HG03354 (cell line): ENCODE results near the gene IGLL5.
A peak's percentile ranks its signal among the peaks of the same experiment; 100 is the strongest.

Experiments
- ATAC-seq: cut with Tn5 transposase; IDR thresholded peaks from one replicate; pipeline ENCODE4 v1.9.1; 2021; ENCODE audit warnings: mild to moderate bottlenecking; ENCODE audit not compliant: unreplicated experiment, poor library complexity, severe bottlenecking

The IGLL5 gene

DNA sequence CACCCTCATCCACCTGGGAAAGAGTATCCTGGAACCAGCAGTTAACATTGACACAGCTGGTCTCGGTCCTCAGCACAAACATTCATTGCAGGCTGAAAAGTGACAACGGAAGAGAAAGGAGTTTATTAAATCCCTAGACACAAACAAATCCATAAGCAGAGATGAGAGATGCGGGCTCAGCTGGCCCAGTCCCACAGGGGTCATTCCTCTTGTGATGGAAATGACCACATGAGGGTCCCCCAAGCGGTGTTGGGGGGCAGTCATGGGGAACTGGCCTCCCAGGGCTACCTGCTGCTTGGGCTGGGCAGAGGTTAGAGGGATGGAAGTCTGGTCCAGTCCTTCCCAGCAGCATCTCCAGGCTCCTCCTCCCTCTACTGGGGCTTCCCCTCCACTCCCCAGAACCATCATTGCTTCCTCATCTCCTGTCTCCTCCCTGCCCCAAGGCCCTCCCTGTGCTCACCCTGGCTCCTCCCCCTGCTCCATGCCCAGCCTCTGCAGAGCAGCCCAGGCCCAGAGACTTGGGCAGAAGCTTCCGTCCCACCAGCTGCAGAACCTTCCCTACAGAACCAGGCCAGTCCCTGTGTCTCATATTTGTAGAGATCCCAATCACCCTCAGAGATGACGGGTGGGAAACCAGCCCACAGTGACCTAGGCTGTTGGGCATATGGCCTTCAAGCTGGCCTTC, 5.4 kb upstream of the IGLL5 start:
- ATAC-seq = no peak

DNA sequence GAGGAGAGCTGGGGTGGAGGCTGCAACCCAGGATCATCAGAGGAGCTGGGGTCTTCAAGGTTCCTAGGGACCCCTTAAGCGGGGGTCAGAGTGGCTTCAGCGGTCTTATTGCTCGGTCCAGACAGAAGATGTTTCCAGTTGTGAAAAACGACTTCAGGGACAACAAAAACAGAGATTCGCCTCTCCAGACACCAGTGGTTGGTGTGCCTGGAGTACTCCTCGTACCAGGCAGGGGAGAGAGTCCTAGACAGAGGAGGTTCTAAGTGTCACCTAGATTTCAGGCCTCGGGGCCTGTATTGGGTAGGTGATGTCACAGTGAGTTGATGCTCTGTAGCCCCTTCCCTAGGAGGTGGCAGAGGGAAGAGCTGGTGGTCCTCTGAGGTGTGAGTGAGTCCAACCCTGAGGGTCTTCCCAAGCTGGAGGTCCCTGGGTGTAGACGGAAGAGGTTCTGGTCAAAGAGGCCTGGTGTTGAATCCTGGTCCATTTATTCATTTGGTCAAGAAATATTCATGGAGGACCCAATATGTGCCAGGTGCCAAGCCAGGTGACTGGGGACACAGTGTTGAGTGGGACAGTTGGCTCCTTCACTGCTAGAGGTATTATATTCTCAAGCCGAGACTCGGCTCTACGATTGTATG, 4.4 kb upstream of the IGLL5 start:
- no peak for ATAC-seq

DNA sequence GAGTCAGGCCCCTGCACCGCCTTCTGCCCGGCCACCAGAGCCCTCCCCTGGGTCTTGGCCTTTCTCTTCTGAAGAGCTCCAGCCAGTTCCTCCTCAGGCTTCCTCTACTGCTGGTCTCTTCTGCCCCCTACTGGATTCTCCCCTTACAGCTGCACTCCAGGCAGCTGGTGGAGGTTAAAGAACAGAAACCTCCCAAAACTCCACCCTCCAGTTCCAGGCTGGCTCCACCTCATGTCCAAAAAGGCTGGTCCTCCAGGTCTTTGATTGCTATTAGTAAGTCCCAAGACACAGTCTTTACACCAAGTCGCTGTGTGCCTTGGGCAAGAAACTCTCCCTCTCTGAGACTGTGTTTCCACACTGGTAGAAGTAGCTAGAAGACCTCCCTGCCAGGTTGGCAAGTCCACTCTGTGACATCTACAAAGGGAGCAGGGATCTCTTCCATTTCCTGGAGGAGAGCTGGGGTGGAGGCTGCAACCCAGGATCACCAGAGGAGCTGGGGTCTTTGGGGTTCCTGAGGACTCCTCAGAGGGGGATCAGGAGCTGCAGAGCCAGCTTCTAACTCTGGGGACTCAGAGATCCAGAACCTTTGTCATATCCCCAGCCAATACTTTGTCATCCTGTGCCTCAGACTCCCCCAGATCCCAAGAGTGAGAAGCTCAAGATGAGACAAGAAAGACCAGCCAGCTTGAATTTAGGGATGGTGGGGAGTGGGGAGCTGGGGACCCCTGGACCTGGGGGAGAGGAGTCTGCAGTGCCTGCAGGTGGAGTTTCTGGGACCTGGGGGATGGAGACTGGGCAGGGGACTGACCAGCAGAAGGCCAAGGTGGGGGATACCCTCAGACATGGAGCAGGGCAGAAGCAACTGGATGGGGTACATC, 3.4 kb upstream of the IGLL5 start:
- peak; percentile 45 for ATAC-seq

DNA sequence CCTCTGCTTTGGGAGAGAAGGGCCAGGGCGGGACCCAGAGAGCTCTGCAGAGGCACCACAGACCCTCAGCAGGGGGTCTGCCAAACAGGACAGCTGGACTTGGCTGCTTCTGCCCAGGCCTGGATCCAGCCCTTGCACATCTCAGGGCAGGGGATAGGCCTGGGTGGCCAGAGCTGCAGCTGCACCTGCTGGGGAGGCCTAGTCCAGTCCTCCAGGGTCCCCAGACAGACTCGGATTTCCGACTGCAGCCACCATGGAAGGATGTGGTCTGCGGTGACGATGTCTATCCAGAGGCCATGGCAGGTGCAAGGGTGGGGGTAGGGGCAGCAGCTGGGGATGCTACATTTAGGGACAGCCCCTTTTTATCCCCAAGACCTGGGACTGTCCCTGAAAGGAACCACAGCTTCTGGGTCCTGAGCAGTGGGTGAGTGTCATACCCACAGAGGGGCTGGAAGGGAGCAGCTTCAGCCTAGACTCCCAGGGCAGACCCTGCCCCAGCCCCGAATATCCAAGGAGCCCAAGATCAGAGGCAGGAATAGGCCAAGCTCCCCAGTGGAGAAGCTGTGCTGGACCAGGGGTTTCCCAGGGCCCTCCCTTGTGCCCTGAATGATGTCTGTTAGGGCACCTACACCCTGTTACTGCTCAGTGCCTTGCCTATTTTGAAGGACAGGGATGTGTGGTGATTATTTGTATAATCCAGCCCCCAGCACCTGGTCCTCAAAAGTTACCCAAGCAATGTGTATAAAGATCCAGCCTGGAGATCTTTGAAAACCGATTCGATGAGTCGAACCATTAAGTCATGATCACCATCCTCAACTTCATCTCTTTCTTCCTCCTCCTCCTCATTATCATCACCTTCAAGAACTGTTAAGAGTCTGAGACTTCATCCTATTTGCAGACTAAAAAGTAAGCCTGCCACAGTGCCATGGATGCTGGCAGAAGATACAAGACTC, 2.5 kb upstream of the IGLL5 start:
- ATAC-seq = peak; percentile 69

DNA sequence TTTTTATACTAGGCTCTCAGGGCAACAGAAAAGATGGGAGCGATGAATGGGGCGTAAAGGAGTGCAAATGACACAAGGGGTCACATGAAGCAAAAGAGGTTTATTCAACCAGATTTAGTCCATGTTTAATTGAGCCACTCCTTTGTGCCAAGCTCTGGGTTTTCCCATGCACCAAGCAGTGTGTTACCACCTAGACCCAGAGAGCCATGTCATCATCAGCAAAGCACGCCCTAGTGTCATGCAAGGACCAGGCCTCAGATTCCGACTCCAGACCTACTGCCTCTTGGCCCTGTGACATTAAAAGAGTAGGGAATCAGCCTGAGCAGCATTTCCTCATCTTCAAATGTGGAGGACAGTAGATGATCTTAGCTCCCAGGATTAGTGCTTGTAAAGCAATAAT, 1.1 kb upstream of the IGLL5 start:
- no peak for ATAC-seq

DNA sequence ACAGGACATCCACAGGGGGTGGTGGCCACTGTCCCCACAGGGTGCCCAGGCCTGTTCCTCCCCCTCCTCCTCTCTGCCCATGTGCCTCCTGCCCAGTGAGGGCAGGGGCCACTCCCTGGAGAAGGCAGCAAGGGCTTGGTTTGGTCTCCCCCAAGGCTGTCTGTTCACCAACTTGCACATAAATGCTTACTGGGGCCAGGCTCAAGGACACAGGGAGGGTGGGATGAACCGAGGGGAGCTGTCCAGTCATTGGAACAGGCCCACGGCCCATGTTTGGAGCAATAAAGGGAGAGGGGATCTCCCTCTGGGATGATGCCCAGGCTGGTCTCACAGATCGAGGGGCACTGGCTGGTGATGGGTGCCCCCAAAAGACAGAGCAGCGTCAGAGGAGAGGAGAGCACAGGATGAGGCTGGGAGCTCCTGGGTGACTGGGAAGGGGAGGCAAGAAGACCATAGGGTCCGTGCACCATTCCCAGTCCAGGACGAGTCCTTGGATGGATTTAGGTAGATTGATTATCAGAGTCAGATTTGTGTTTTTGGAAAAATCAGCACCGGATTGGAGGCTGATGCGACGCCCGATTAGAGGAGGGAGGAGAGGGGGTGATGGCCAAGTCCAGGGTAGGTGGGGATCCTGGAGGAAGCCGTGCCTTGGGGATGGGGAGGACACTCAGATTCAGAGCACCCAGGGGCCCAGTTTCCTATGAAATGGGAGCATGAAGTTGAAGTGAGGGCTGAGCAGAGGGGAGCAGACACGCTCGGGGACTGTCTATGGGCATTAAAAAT, 1.1 kb downstream of the IGLL5 start:
- ATAC-seq = no peak

DNA sequence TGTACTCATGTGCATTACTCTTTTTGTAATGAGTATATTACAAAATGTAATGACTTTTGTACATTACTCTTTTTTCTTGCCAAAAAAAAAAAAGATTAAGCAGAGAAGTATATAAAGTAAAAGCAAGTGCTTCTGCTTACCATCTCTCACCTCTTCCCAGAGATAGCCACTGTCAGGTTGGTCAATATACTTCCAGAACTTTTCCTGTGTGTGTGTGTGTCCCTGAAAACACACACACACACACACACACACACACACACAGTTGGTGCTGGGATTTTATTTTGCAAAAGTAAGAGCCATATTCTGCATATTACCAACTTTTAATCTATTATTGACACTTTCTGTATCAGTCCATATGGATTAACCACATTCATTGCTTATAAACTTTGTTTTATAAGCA, 2.5 kb downstream of the IGLL5 start:
- no peak for ATAC-seq

DNA sequence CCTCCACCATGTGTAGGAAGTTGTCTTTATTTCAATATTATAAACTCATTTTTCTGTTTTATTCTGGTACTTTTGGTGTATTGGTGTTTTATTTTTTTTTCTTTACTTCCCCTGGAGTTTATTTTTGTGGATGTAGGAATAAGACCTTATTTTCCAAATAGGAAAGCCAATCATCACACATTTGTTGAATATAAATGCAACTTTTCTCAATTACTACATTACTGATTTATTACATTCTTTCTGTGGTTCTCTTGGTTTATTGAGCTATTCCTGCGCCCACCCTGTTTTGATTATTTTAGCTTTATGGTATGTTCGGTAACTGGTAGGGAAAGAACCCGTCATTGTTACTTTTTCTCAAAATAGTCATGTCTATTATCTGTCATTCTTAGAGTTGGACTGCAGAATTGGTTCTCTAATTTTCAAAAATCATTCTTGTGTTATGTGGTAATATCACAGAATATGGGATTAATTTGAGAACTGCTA, 3.6 kb downstream of the IGLL5 start:
- no peak for ATAC-seq

DNA sequence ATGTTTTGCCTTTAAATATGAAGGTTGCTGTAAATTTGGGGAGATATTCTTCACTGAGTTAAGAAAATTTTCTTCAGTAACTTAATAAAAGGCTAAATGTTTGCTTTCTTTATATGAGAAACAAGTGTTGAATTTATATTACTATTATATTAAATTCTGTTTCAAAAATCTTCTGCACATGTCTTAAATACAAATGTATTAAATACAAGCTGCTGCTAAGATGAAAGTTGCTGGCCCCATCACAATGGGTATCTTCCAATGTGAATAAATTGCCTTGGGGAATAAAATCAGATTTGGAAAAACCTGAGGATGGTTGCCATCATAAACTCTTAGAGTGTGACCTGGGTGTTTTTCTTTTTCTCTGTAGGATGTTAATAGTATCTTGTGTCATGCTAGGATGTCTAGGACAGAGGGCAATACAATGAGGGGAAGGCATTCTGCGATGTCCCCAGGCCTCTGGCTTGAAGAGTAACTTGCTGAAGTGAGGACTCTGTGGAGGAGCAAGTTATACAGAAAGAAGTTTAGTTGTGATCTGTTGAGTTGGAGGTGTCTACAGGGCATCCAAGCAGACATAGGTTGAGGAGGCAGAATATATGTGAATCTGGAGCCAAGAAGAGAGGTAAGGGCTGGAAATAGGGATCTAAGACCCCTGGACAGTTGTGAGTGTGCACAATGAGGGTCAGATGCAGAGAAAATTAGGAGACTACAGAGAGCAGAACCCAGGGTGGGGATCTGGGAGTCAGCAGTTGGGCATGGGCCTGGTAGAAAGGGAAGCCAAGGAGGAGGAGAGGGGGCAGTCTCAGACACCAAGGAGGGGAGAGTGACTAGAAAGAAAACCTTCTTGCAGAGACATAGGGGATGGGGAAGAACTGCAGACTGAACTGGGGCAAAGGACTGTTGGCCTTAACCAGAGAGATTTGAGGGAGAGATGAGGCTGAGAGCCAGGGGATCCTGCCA, 4.8 kb downstream of the IGLL5 start:
- ATAC-seq = no peak

DNA sequence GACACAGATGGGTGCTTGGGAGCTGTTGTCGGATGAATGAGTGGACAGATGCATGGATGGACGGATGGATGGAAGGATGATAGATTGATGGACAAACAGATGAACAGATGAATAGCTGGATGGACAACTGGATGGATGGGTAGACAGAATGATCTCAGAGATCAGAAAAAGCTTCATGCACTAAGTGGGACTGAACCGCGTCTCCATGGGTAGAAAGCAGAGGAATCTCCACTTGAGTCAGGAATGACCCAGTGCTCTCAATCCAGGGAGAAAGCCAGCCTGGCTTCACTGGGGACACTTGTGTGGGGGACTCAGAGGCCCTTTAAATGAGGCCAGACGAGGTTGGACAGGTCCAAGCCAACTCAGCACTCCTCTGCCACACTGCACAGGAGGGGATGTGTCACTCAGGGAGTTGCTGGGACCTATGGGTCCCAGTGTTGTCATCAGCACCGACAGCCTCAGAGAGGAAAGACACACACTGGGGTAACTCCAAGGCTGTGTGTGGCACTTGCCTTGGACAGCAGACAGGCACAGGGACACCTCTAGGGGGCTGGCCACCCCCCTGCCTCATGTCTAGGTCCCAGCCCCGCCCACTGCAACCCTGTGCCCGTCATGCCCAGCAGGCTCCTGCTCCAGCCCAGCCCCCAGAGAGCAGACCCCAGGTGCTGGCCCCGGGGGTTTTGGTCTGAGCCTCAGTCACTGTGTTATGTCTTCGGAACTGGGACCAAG, 5.6 kb downstream of the IGLL5 start:
- no peak for ATAC-seq

DNA sequence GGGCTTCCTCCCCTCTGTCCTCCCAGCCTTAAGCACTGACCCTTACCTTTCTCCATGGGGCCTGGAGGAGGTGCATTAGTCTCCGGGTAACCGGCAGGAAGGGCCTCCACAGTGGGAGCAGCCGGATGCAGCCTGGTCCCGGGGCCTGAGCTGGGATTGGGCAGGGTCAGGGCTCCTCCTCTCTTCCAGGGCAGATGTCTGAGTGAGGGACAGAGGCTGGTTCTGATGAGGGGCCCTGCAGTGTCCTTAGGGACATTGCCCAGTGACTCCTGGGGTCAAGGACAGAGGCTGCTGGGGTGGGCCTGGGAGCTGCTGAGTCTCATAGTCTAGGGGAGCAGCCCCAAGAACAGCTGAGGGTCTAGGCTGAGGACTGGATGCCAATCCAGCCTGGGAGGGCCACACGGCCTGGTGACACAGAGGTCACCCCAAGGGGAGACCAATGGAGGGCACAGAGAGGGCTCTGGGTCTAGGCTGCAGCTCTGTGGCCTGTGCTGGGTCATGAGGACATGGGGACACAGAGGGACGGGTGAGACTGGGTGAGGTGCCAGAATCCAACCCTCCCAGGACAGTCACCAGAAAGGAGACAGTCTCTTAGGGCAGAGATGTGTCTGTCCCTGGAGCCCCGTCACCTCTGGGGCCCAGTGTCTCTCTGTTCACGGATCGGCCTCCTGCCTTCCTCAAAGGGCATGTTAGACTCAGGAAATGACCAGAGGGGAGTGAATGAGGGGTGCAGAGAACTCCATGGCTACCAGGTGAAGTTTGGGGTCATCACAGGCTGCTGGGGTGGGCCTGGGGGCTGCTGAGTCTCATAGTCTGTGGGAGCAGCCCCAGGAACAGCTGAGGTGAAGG, 6.5 kb downstream of the IGLL5 start:
- no peak for ATAC-seq

DNA sequence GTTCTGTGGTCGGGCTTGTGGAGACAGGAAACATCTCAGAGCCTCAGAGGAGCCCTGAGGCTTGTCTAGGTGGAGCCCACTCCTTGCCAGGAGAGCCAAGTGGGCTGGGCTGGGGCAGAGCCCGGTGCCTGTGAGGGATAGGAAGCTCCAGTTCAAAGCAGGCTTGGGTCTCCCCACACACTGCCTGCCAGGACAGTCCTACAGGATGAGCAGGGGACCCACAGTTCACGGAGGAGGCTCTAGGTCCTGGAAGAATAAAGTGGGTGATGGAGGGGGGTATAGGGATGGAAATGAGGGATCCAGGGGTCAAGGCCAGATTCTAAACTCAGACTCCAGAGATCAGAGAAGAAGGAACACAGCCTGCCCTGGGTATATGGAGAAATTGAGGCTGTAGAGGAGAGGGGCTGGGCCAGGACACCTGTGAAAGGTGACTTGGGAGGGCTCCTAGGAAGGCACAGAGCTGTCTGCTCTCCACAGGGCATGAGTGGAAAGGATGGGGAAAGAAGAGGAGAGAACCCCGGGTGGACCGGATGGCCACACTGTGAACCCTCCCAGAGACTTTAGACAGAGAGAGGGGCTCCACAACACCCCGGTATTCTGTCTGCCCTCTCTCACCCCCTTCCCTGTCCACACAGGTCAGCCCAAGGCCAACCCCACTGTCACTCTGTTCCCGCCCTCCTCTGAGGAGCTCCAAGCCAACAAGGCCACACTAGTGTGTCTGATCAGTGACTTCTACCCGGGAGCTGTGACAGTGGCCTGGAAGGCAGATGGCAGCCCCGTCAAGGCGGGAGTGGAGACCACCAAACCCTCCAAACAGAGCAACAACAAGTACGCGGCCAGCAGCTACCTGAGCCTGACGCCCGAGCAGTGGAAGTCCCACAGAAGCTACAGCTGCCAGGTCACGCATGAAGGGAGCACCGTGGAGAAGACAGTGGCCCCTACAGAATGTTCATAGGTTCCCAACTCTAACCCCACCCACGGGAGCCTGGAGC, 7.4 kb downstream of the IGLL5 start:
- no peak for ATAC-seq

DNA sequence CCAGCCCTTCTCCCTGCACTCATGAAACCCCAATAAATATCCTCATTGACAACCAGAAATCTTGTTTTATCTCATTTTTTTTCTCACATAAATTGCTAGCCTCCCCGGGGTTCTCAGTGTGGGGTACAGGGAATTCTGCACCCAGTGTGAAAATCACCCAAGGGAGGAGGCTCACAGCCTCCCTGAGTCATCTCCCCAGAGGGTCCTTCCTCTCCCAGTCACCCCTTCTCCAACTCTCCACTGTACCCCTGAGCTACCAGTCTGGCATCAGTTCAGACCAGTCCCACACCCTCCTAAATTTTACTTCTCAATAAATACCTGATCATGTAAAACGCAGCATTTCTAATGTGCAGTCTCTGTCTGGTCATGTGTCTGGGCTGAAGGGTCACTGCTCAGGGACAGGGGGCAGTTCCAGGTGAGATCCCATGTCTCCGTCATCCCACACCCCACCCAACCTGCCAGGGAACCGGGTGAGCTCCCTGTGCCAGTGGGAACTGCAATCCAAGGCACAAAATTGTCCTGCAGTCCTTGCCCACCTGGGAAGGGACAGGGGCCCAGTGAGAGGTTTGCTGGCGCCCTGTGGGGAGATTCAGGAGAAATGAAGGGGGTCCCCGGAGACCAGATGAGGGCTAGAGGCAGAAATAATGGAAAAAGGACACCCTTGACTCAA, 8.3 kb downstream of the IGLL5 start:
- ATAC-seq = no peak

DNA sequence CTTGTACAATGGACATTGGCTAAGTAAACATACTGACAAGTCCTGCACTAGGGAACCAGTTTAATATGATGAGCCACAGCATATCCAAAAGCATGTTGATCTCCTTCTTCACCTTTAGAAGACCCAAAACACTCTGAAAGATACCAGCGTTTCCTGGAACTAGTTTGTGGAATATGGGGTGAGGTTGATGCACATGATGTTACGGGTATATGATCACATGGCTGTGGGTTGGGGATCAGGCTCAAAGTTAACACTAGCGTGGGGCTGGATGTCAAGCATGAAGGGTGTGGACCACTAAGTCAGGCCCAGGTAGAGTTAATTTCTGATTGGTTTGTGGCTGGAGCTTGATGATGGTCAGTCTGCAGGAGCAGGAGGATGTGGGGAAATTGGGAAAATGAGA, 9.0 kb downstream of the IGLL5 start:
- no peak for ATAC-seq

DNA sequence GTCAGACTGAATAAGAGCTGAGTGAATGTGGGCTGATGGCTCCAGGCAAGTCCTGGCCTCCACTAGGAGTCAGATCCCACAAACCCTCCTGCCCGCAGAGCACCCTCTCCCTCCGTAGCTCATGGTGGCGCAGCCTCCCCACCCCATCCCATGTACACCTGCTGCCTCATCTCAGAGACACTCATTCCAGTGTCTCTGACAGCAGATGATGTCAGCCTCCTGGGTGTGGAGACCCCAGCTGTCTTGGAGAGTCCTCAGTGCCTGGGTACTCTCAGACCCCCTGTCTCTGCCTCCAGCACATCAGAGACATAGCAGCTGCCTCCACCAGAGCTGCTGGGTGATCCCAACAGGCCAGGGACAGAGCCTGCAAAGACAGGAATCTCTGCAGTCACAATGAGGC, 9.5 kb downstream of the IGLL5 start:
- no peak for ATAC-seq
